ENCODE measurements around the gene AGBL2.

- TF ChIP-seq CTCF (IDR thresholded peaks at IDR 0.05; ENCODE audit: low read depth, low read length, missing input control) (no peak), REST (IDR thresholded peaks at IDR 0.05) (no peak)
Observed at GRCh38 chr11:47731475-47731874, 16.3 kb upstream of the AGBL2 start.

Measured in liver (tissue), 2 donors.